SK-N-MC (cell line): Measurements from ENCODE around the gene THADA.

ENCODE experiments used
- EZH2 ChIP-seq: fragments of 200-600 bp; sonication (generic); IDR thresholded peaks from one replicate; pipeline ENCODE4 v1.6.1; 2017; ENCODE audit warnings: antibody characterized with exemption
- POLR2AphosphoS5 ChIP-seq: IDR thresholded peaks from 2 replicates; pipeline ENCODE4 v1.6.1; 2012; ENCODE audit warnings: mild to moderate bottlenecking, low read depth, low read length, borderline replicate concordance

GRCh38 chr2:43367012-43367782 lies 228.6 kb downstream of the THADA start:
- TF ChIP-seq EZH2 (no peak), POLR2AphosphoS5 (no peak)
